ENCODE data around the gene MYL12A. TPM values are rescaled to one million over a fixed set of nuclear protein-coding genes. Genes with fewer than 3 reads are reported as not detected.

MYL12A gene
- total RNA-seq, 1 donor from 2014 or later = 430 TPM

- Mint-ChIP-seq H3K36me3 (ENCODE audit: low read depth, unreplicated experiment) (no peaks in the 10 kb centered on the region), H3K27me3 (ENCODE audit: unreplicated experiment) (no peaks in the 10 kb centered on the region), H3K4me1 (ENCODE audit: unreplicated experiment) (peaks cover 3% of the 10 kb centered on the region), H3K9me3 (ENCODE audit: unreplicated experiment) (no peaks in the 10 kb centered on the region), H3K27ac (ENCODE audit: unreplicated experiment) (no peak overlapping the region), H3K4me3 (ENCODE audit: unreplicated experiment) (no peak overlapping the region)
- no peak for DNase-seq (ENCODE audit: low spot score)
- TF ChIP-seq, protein P1, sequence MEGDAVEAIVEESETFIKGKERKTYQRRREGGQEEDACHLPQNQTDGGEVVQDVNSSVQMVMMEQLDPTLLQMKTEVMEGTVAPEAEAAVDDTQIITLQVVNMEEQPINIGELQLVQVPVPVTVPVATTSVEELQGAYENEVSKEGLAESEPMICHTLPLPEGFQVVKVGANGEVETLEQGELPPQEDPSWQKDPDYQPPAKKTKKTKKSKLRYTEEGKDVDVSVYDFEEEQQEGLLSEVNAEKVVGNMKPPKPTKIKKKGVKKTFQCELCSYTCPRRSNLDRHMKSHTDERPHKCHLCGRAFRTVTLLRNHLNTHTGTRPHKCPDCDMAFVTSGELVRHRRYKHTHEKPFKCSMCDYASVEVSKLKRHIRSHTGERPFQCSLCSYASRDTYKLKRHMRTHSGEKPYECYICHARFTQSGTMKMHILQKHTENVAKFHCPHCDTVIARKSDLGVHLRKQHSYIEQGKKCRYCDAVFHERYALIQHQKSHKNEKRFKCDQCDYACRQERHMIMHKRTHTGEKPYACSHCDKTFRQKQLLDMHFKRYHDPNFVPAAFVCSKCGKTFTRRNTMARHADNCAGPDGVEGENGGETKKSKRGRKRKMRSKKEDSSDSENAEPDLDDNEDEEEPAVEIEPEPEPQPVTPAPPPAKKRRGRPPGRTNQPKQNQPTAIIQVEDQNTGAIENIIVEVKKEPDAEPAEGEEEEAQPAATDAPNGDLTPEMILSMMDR (IDR thresholded peaks at IDR 0.05; ENCODE audit: unreplicated experiment) = no peak
These were observed 32.6 kb upstream of the MYL12A start for GRCh38 chr18:3214855-3215637.

- no peaks in the 10 kb centered on the region for H3K9me3 Mint-ChIP-seq (ENCODE audit: unreplicated experiment)
- H3K4me1 Mint-ChIP-seq (ENCODE audit: unreplicated experiment) = peaks cover 3% of the 10 kb centered on the region
- H3K27ac Mint-ChIP-seq (ENCODE audit: unreplicated experiment) = no peak overlapping the region
- DNase-seq (ENCODE audit: low spot score) = no peak
- H3K36me3 Mint-ChIP-seq (ENCODE audit: low read depth, unreplicated experiment) = no peaks in the 10 kb centered on the region
- TF ChIP-seq, protein P1 (IDR thresholded peaks at IDR 0.05; ENCODE audit: unreplicated experiment) = no peak
- no peak overlapping the region for H3K4me3 Mint-ChIP-seq (ENCODE audit: unreplicated experiment)
- no peaks in the 10 kb centered on the region for H3K27me3 Mint-ChIP-seq (ENCODE audit: unreplicated experiment)
These were observed 30.6 kb upstream of the MYL12A start for GRCh38 chr18:3216987-3217386.

DNA sequence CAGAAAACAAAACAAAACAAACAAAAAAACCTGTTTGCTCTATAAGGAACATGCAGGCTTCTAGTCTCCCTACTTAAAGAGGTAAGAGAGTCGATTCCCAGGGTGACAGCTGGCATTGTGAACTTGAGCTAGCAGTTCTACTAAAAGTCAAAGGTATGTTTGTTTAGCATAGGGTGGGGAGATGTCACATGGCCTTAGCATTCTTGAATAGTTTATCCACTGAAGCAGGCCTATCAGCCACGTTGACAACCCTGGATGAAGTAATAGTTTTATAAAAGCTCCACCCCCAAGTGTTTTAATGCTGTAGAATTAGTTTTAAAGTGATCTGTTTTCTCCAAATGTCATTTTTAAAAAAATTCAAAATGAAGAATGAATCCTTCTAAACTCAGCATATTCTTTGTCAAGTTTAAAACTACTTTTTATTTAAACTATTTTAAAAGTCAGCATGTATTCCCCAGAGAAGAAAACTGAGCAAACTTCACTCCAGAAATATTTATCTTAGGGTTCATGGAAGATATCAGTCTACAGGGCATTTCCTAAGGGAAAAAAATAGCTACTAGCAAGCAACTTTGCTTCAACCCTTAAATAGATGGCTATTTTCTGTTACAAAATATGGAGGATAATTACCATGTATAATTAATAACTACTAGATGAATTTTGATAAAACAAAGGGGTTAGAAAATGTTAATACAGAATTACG, 29.5 kb upstream of the MYL12A start:
- no peak overlapping the region for H3K4me3 Mint-ChIP-seq (ENCODE audit: unreplicated experiment)
- peaks cover 3% of the 10 kb centered on the region for H3K4me1 Mint-ChIP-seq (ENCODE audit: unreplicated experiment)
- no peaks in the 10 kb centered on the region for H3K9me3 Mint-ChIP-seq (ENCODE audit: unreplicated experiment)
- H3K27me3 Mint-ChIP-seq (ENCODE audit: unreplicated experiment) = no peaks in the 10 kb centered on the region
- no peaks in the 10 kb centered on the region for H3K36me3 Mint-ChIP-seq (ENCODE audit: low read depth, unreplicated experiment)
- TF ChIP-seq, protein P1 (IDR thresholded peaks at IDR 0.05; ENCODE audit: unreplicated experiment) = no peak
- DNase-seq (ENCODE audit: low spot score) = no peak
- H3K27ac Mint-ChIP-seq (ENCODE audit: unreplicated experiment) = no peak overlapping the region

DNA sequence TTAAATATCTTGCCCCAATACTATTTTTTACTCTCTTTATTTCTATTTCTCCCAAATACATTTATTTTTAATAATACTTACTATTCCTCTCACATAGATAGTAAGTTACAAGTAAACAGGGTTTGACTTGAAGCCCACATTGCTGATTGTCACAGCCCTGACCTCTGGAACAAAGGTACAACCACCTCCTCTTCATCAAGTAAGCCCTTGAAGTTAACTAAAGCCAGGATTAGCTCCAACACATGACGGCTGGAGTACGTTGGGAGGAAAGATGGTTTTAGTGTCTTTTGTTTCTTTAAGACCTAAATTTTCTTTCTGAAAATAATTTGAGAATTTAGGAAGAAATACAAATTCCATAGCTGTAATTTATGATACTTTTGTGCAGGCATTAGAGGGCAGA, 28.8 kb upstream of the MYL12A start:
- Mint-ChIP-seq H3K36me3 (ENCODE audit: low read depth, unreplicated experiment) (no peaks in the 10 kb centered on the region), H3K27ac (ENCODE audit: unreplicated experiment) (no peak overlapping the region), H3K9me3 (ENCODE audit: unreplicated experiment) (no peaks in the 10 kb centered on the region), H3K27me3 (ENCODE audit: unreplicated experiment) (no peaks in the 10 kb centered on the region), H3K4me1 (ENCODE audit: unreplicated experiment) (peaks cover 3% of the 10 kb centered on the region), H3K4me3 (ENCODE audit: unreplicated experiment) (no peak overlapping the region)
- no peak for DNase-seq (ENCODE audit: low spot score)
- TF ChIP-seq, protein P1 (IDR thresholded peaks at IDR 0.05; ENCODE audit: unreplicated experiment) = no peak

GRCh38 chr18:3219241-3219630, 28.4 kb upstream of the MYL12A start:
- H3K4me3 Mint-ChIP-seq (ENCODE audit: unreplicated experiment) = no peak overlapping the region
- no peaks in the 10 kb centered on the region for H3K36me3 Mint-ChIP-seq (ENCODE audit: low read depth, unreplicated experiment)
- DNase-seq (ENCODE audit: low spot score) = no peak
- no peak overlapping the region for H3K27ac Mint-ChIP-seq (ENCODE audit: unreplicated experiment)
- H3K4me1 Mint-ChIP-seq (ENCODE audit: unreplicated experiment) = peaks cover 1% of the 10 kb centered on the region
- no peaks in the 10 kb centered on the region for H3K27me3 Mint-ChIP-seq (ENCODE audit: unreplicated experiment)
- TF ChIP-seq, protein P1 (IDR thresholded peaks at IDR 0.05; ENCODE audit: unreplicated experiment) = no peak
- H3K9me3 Mint-ChIP-seq (ENCODE audit: unreplicated experiment) = no peaks in the 10 kb centered on the region
